Naive thymus-derived CD4-positive, alpha-beta T cell (primary cell): Measurements from ENCODE around the gene SENP5. TPM values are rescaled to one million over a fixed set of nuclear protein-coding genes. Genes with fewer than 3 reads are reported as not detected.

Experiments
- ATAC-seq: fragments of 150-1000 bp; cut with Tn5 transposase; 2 replicates; pipeline ENCODE4 v1.10.0; 2021; ENCODE audit warnings: mild to moderate bottlenecking, moderate library complexity
- CTCF ChIA-PET: fragments of 350-600 bp; sonication (Branson Sonifier 250); formaldehyde crosslinking; loops from one replicate; lab custom pipeline; 2021; ENCODE audit warnings: antibody characterized with exemption; lab: Charles Lee
- POLR2A ChIA-PET: fragments of 350-600 bp; sonication (Branson Sonifier 250); formaldehyde crosslinking; loops from one replicate; lab custom pipeline; 2021; ENCODE audit warnings: antibody characterized with exemption, inconsistent platforms; lab: Charles Lee
- DNase-seq, 9 donors: peaks; one replicate each; pipeline versions ENCODE4 v3.0.0 to v3.0.0-alpha.2; 2020 to 2022; ENCODE audit warnings: mixed read lengths in 1 of 9
- H3K27ac ChIP-seq: one replicate; pipeline ENCODE4 v1.7.0; 2013; ENCODE audit warnings: mild to moderate bottlenecking, low read depth, low read length, moderate library complexity
- H3K27me3 ChIP-seq, 2 donors: one replicate each; pipeline ENCODE4 v1.7.0; 2013; ENCODE audit warnings: low read length in 2 of 2, mild to moderate bottlenecking in 2 of 2, moderate library complexity in 2 of 2; ENCODE audit not compliant: control insufficient read depth in 2 of 2, insufficient read depth in 2 of 2
- H3K36me3 ChIP-seq, 3 experiments: 1 replicate in 2 of 3; 2 replicates in 1 of 3; pipeline ENCODE4 v1.7.0; 2013; ENCODE audit warnings: low read length in 3 of 3, mild to moderate bottlenecking in 3 of 3, moderate library complexity in 1 of 3; ENCODE audit not compliant: insufficient read depth in 3 of 3, control insufficient read depth in 2 of 3
- H3K4me1 ChIP-seq, 2 donors: one replicate each; pipeline ENCODE4 v1.7.0; 2013; ENCODE audit warnings: low read length in 2 of 2, mild to moderate bottlenecking in 2 of 2, moderate library complexity in 1 of 2; ENCODE audit not compliant: control insufficient read depth in 2 of 2, insufficient read depth in 2 of 2
- H3K4me3 ChIP-seq: 2 replicates; pipeline ENCODE4 v1.7.0; 2013; ENCODE audit warnings: mild to moderate bottlenecking, low read length
- H3K9me3 ChIP-seq, 3 experiments: 1 replicate in 2 of 3; 2 replicates in 1 of 3; pipeline ENCODE4 v1.7.0; 2013; ENCODE audit warnings: low read length in 3 of 3; ENCODE audit not compliant: control insufficient read depth in 2 of 3
- H3K27ac Mint-ChIP-seq, 9 donors: one replicate each; pipeline ENCODE4 v1.8.0; 2020 to 2022; ENCODE audit warnings: mixed read lengths in 9 of 9, mild to moderate bottlenecking in 8 of 9, moderate library complexity in 5 of 9, inconsistent platforms in 2 of 9
- H3K27me3 Mint-ChIP-seq, 5 donors: one replicate each; pipeline ENCODE4 v1.8.0; 2021 to 2022; ENCODE audit warnings: mixed read lengths in 5 of 5, mild to moderate bottlenecking in 1 of 5
- H3K36me3 Mint-ChIP-seq, 5 donors: one replicate each; pipeline ENCODE4 v1.8.0; 2020 to 2022; ENCODE audit warnings: mixed read lengths in 5 of 5, mild to moderate bottlenecking in 3 of 5, inconsistent platforms in 1 of 5
- H3K4me1 Mint-ChIP-seq, 7 donors: one replicate each; pipeline ENCODE4 v1.8.0; 2020 to 2022; ENCODE audit warnings: mixed read lengths in 7 of 7, mild to moderate bottlenecking in 3 of 7, inconsistent platforms in 1 of 7
- H3K4me3 Mint-ChIP-seq, 10 donors: one replicate each; pipeline ENCODE4 v1.8.0; 2020 to 2022; ENCODE audit warnings: mild to moderate bottlenecking in 10 of 10, mixed read lengths in 10 of 10, moderate library complexity in 6 of 10, inconsistent platforms in 2 of 10
- H3K9me3 Mint-ChIP-seq, 11 donors: one replicate each; pipeline ENCODE4 v1.8.0; 2020 to 2022; ENCODE audit warnings: mixed read lengths in 11 of 11, mild to moderate bottlenecking in 4 of 11, inconsistent platforms in 1 of 11, moderate library complexity in 1 of 11
- intact Hi-C, 2 donors: fragments of 100-400 bp; cut with micrococcal nuclease; formaldehyde crosslinking; loops; one replicate each; pipeline ENCODE4 v1.15.1; 2023
- polyA plus RNA-seq, 2 donors: library from polyadenylated mRNA; unstranded; fragments of 300-500 nt; fragmentation: Illumina TruSeq; gene quantifications; one replicate each; pipeline ENCODE4 v1.2.3, GENCODE V29; 2021
- total RNA-seq, 6 experiments: library from RNA in 5 of 6; stranded (reverse) in 5 of 6; gene quantifications; 1 replicate in 5 of 6; 2 replicates in 1 of 6; pipeline ENCODE4 v1.2.3 and lab custom pipeline; 2021 to 2026

SENP5 gene
- total and polyA plus RNA-seq, 7 experiments from 2014 or later: 6.8 to 59.4 (median 41.3) TPM

DNA sequence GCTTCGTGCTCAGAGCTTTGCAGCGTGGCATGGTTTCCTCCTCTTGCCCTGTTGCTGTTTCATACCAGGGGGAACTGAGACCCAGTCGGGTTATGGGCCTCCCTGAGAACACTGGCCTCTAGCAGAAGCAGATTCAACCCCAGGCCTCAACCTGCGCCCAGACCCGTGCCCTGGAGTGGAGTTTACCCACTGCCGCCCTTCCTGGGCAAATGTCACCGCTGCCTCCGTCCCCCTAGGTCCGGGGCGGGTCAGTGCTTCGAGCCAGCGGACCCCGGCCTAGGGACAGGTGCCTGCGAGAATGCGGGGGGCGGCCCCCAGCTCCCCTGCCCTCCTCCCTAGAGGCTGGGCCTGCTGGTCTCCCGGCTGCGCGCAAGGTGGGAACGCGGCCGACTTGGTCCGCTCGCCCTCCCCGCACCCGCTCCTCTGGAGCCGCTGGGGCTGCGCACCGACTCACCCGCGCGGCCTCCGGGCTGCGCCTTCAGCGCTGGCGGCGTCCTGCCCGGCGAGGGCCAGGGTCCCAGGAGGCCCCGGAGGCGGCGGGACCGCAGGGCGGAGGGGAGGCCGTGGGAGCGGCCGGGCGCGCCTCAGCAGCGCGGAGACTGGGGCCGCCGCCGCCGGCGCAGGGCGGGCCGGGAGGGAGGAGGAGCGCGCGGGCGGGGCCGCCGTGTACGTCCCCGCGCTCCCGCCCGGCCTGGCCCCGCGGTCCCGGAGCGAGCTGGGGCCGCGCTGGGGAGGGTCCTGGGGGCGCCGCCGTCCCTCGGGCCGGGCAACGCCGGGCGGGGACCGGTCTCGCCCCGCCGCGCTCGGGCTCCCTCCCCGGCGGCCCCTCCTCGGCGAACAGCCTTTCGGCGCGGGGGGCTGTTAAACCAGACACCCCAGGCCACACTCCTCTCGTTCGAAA lies 100.8 kb downstream of the SENP5 start, which contains the start of gene PIGZ:
TSS of gene PIGZ (minus strand) at position 601 of the 901 bp plus-strand sequence. CDS start 16,802 bp downstream, outside the sequence.
- Mint-ChIP-seq H3K4me3 (peak within 1 kb of the TSS; percentile 64 to 92 (median 84)), H3K27me3 (peaks cover 0 to 12% (median 4%) of the 10 kb centered on the region in 5 donors), H3K36me3 (peaks cover 0 to 14% (median 0%) of the 10 kb centered on the region in 5 donors), H3K27ac (peak within 1 kb of the TSS in 2 of 9 donors; percentile 77 to 84), H3K9me3 (no peaks in the 10 kb centered on the region), H3K4me1 (peaks cover 0 to 14% (median 6%) of the 10 kb centered on the region in 7 donors)
- no peaks in the 10 kb centered on the region for H3K27me3 ChIP-seq
- ChIA-PET POLR2A (no interaction called here), CTCF (no interaction called here)
- DNase-seq: peak in 7 of 9 donors; percentile 17 to 72 (median 33)
- peak; percentile 75 for ATAC-seq
- H3K27ac ChIP-seq: peak within 1 kb of the TSS; percentile 51
- H3K9me3 ChIP-seq: no peaks in the 10 kb centered on the region
- peak within 1 kb of the TSS; percentile 48 for H3K4me3 ChIP-seq
- intact Hi-C loops: loop anchor here (1.0 kb wide), 6 partner anchors 26 to 715 kb away; partner anchors contain the start of genes NCBP2 (in 2 of the 2) and PAK2 (in 1 of the 2)
- H3K4me1 ChIP-seq: no peaks in the 10 kb centered on the region
- no peaks in the 10 kb centered on the region for H3K36me3 ChIP-seq

DNA sequence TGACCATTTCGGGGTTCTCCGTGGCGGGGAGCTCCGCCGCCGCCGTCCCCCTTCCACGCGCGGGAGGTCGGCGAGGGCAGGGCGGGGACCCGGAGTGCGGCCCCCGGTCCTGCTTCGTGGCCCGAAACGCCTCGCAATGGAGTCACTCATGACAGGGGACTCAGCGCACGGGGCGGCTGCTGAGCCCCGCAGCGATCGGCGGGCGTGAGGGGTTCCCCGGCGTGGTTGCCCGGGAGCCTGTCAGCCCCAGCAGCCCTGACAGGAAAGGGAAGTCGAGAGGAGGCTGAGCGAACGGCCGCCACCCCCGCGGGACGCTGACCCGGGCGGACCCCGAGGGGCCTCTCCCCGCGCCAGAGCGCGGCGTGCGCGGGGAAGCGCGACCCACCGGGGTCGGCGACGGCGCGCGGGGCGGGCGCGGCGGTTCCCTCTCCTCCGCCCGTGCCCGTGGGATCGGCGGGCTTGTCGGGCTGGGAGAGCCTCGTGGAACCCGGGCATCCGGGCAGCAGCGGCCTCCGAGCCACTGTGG lies 101.5 kb downstream of the SENP5 start:
- peak; percentile 45 for ATAC-seq
- Histone ChIP-seq H3K9me3 (no peaks in the 10 kb centered on the region), H3K4me1 (no peaks in the 10 kb centered on the region), H3K36me3 (no peaks in the 10 kb centered on the region), H3K27ac (peak overlapping the region; percentile 51), H3K27me3 (no peaks in the 10 kb centered on the region), H3K4me3 (peak overlapping the region; percentile 48)
- Mint-ChIP-seq H3K4me1 (peaks cover 0 to 14% (median 6%) of the 10 kb centered on the region in 7 donors), H3K27ac (peak overlapping the region in 1 of 9 donors; percentile 84), H3K4me3 (peak overlapping the region; percentile 57 to 92 (median 84)), H3K27me3 (peaks cover 0 to 12% (median 4%) of the 10 kb centered on the region in 5 donors), H3K36me3 (peaks cover 0 to 14% (median 0%) of the 10 kb centered on the region in 5 donors), H3K9me3 (no peaks in the 10 kb centered on the region)
- peak in 7 of 9 donors; percentile 26 to 70 (median 32) for DNase-seq
- ChIA-PET POLR2A (interaction anchor here (1.7 kb wide), 1 partner anchor 27 kb away, joined by 9 read pairs; the partner anchor contains the start of gene NCBP2), CTCF (interaction anchor here (0.9 to 1.4 kb wide), 4 partner anchors 76 to 431 kb away, joined by 3 to 16 read pairs (median 4); no protein-coding TSS in a partner anchor)
- intact Hi-C loops: loop anchor here (1.0 kb wide), 6 partner anchors 27 to 716 kb away; partner anchors contain the start of genes NCBP2 (in 2 of the 2) and PAK2 (in 1 of the 2)

GRCh38 chr3:196969660-196970546 lies 102.2 kb downstream of the SENP5 start:
- Mint-ChIP-seq H3K27ac (peak overlapping the region in 3 of 9 donors; percentile 32 to 53 (median 44)), H3K4me1 (peaks cover 0 to 14% (median 6%) of the 10 kb centered on the region in 7 donors), H3K27me3 (peaks cover 0 to 12% (median 4%) of the 10 kb centered on the region in 5 donors), H3K36me3 (peaks cover 0 to 14% (median 0%) of the 10 kb centered on the region in 5 donors), H3K4me3 (peak overlapping the region; percentile 63 to 88 (median 82)), H3K9me3 (no peaks in the 10 kb centered on the region)
- no peaks in the 10 kb centered on the region for H3K9me3 ChIP-seq
- H3K4me1 ChIP-seq: no peaks in the 10 kb centered on the region
- ChIA-PET POLR2A (interaction anchor here (1.7 kb wide), 1 partner anchor 27 kb away, joined by 9 read pairs; the partner anchor contains the start of gene NCBP2), CTCF (interaction anchor here (0.6 to 1.5 kb wide), 7 partner anchors 29 to 432 kb away, joined by 3 to 16 read pairs (median 4); no protein-coding TSS in a partner anchor)
- DNase-seq (peak; percentile 43 to 89 (median 66)), ATAC-seq (peak; percentile 88)
- no peaks in the 10 kb centered on the region for H3K27me3 ChIP-seq
- H3K27ac ChIP-seq: no peak overlapping the region
- H3K4me3 ChIP-seq: peak overlapping the region; percentile 48
- no peaks in the 10 kb centered on the region for H3K36me3 ChIP-seq
- intact Hi-C loops: loop anchor here (1.0 to 5.0 kb wide), 8 partner anchors 28 to 717 kb away; partner anchors contain the start of genes NCBP2 (in 2 of the 2) and PAK2 (in 1 of the 2)

- ATAC-seq (no peak), DNase-seq (no peak)
- CTCF ChIA-PET: interaction anchor here (0.8 to 1.5 kb wide), 5 partner anchors 29 to 135 kb away, joined by 3 to 16 read pairs (median 4); no protein-coding TSS in a partner anchor
- Mint-ChIP-seq H3K36me3 (peaks cover 0 to 11% (median 0%) of the 10 kb centered on the region in 5 donors), H3K27ac (peak overlapping the region in 3 of 9 donors; percentile 32 to 53 (median 44)), H3K27me3 (peaks cover 0 to 12% (median 4%) of the 10 kb centered on the region in 5 donors), H3K4me1 (peaks cover 0 to 14% (median 6%) of the 10 kb centered on the region in 7 donors), H3K9me3 (no peaks in the 10 kb centered on the region), H3K4me3 (peak overlapping the region; percentile 63 to 88 (median 82))
- H3K36me3 ChIP-seq: no peaks in the 10 kb centered on the region
- H3K27ac ChIP-seq: no peak overlapping the region
- POLR2A ChIA-PET: interaction anchor here (1.7 kb wide), 1 partner anchor 28 kb away, joined by 9 read pairs; the partner anchor contains the start of gene NCBP2
- intact Hi-C loops: loop anchor here (1.0 to 5.0 kb wide), 3 partner anchors 32 to 433 kb away; no protein-coding TSS in a partner anchor
- no peaks in the 10 kb centered on the region for H3K4me1 ChIP-seq
- H3K27me3 ChIP-seq: no peaks in the 10 kb centered on the region
- no peaks in the 10 kb centered on the region for H3K9me3 ChIP-seq
- H3K4me3 ChIP-seq: no peak overlapping the region
Observed at GRCh38 chr3:196970547-196971093, 102.9 kb downstream of the SENP5 start.

DNA sequence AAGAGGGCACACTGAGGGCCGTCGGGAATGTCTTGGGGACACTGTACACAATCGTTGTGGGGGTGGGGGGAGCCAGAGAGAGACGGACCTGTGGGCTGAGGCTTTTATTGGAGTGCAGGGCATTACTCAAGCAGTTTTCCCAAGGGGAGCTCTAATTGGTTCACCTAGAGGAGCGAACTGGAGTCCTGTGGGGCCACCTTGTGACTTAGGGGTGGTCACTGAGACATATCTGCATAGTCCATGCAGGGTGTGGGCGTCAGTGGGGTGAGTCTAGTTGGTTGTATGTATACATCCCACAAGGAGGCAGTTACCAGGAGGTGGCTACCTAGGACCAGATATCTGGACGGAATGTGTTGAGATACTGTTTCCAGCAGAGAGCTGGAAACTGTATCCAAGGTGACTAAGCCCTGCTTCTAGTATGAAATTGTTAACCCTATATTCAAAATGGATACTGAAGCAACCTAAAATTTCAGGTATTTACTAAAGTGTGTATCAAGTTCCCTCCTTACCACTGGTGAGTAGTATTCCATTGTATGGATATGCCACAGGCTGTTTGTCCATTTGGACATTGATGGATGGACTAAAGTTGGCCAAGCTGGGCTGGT lies 103.5 kb downstream of the SENP5 start:
- no peaks in the 10 kb centered on the region for H3K9me3 ChIP-seq
- intact Hi-C loops: loop anchor here (2.0 to 5.0 kb wide), 2 partner anchors 32 to 434 kb away; no protein-coding TSS in a partner anchor
- Mint-ChIP-seq H3K9me3 (no peaks in the 10 kb centered on the region), H3K4me1 (peaks cover 0 to 14% (median 6%) of the 10 kb centered on the region in 7 donors), H3K4me3 (peak overlapping the region in 8 of 10 donors; percentile 44 to 83 (median 78)), H3K27me3 (peaks cover 0 to 12% (median 4%) of the 10 kb centered on the region in 5 donors), H3K36me3 (peaks cover 0 to 5% (median 0%) of the 10 kb centered on the region in 5 donors), H3K27ac (no peak overlapping the region)
- ChIA-PET POLR2A (interaction anchor here (1.7 kb wide), 1 partner anchor 29 kb away, joined by 9 read pairs; the partner anchor contains the start of gene NCBP2), CTCF (interaction anchor here (0.6 to 1.5 kb wide), 3 partner anchors 30 to 435 kb away, joined by 3 to 4 read pairs (median 3); no protein-coding TSS in a partner anchor)
- H3K27me3 ChIP-seq: no peaks in the 10 kb centered on the region
- H3K36me3 ChIP-seq: no peaks in the 10 kb centered on the region
- ATAC-seq (no peak), DNase-seq (no peak)
- H3K4me3 ChIP-seq: no peak overlapping the region
- no peak overlapping the region for H3K27ac ChIP-seq
- H3K4me1 ChIP-seq: no peaks in the 10 kb centered on the region
